ENCODE measurements around the gene PLLP. TPM values are rescaled to one million over a fixed set of nuclear protein-coding genes. Genes with fewer than 3 reads are reported as not detected.

PLLP gene, protein sequence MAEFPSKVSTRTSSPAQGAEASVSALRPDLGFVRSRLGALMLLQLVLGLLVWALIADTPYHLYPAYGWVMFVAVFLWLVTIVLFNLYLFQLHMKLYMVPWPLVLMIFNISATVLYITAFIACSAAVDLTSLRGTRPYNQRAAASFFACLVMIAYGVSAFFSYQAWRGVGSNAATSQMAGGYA
- total RNA-seq: 2.7 and 3.5 TPM in 2 replicates

DNA sequence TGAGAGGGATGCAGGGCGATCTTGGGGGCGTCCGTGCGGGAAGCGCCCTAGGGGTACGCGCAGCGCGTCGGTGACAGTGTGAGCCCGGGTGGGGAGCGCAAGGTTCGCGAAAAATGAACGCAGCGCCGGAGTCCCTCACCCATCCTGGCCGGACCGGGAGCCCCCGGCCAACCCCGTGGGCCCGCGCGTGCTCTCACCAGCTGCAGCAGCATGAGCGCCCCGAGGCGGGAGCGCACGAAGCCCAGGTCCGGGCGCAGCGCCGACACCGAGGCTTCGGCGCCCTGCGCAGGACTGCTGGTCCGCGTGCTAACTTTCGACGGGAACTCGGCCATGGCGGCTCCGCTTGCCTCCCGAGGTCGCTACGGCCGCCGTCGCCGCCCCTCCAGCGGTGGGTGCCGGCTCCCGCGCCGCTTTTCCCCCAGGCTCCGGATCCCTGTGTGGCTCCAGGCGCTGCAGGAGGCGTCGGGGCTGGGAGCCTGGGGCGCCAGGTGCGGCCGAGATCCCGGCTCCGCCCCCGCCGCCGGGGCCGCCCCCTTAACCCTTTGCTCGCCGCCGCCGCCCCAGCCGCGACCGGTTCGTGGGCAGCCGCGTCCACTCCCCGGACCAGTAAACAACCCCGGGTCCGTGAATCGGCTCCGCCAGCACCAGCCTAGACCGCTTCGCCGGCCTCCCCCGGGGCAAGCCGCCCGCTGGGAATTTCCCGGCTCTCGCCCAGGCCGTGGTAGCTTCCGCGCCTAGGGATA, at the start of gene PLLP:
TSS of gene PLLP (minus strand) at position 464 of the 743 bp plus-strand sequence. CDS start at position 332, 132 bp downstream.

DNA sequence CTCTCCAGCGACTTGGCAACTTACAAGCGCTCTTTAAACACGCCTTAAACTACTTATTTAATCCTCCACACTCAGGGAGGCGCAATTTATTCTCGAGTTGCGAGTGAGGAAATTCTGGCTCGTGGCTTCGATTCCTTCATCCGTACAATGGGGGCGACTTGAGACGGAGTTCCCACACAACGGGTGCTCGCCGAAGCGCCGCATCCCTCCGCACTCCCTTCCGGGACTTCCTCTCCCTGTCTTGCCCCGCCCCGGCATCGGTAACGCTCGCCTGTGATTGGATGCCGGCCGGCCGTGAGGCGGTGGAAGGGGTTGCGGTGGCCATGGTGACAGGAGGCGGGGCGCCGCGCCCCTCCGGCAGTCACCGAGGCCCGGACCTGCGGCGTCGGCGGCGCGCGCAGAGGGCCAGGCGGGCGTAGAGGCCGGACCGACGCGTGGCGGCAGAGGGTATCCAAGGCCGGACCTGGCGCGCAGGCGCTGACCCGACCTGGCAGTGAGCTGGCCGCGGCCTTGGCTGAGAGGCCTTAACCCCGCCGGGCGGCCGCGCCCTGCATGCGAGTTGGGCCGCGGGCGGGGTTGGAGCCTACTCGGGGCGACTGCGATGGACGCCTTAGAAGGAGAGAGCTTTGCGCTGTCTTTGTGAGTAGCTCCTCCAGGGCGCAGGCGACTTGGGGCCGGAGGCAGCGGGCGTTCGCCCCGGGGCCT, 39.6 kb downstream of the PLLP start, which contains the start of gene ARL2BP:
TSS of gene ARL2BP (plus strand) at position 493 of the 705 bp plus-strand sequence. CDS start at position 602, 109 bp downstream.

Other genes with a start within 250 kb of the PLLP start
- gene CPNE2, start 192.1 kb downstream of the PLLP start, total RNA-seq: 50.2 and 55.0 TPM in 2 replicates
- gene PSME3IP1, start 98.6 kb downstream of the PLLP start, total RNA-seq: 47.6 and 69.2 TPM in 2 replicates
- gene RSPRY1, start 98.3 kb downstream of the PLLP start, total RNA-seq: 39.3 and 44.0 TPM in 2 replicates
- 40.7 and 50.2 TPM in 2 replicates for gene ARL2BP, start 39.4 kb downstream of the PLLP start, total RNA-seq
- gene CCL22, start 74.1 kb upstream of the PLLP start, total RNA-seq: not detected in 2 replicates
- 0.17 and 1.7 TPM in 2 replicates for gene CX3CL1, start 87.8 kb upstream of the PLLP start, total RNA-seq
- not detected in 2 replicates for gene CCL17, start 120.1 kb upstream of the PLLP start, total RNA-seq
- 58.4 and 62.6 TPM in 2 replicates for gene CIAPIN1, start 162.7 kb upstream of the PLLP start, total RNA-seq
- 41.4 and 45.4 TPM in 2 replicates for gene COQ9, start 162.8 kb upstream of the PLLP start, total RNA-seq
- gene POLR2C, start 178.0 kb upstream of the PLLP start, total RNA-seq: 91.8 and 100 TPM in 2 replicates
- 13.5 and 24.7 TPM in 2 replicates for gene DOK4, start 201.8 kb upstream of the PLLP start, total RNA-seq

Measured in dermis lymphatic vessel endothelial cell (primary cell).